ENCODE data around the gene CMTM2. TPM values are rescaled to one million over a fixed set of nuclear protein-coding genes. Genes with fewer than 3 reads are reported as not detected.

CMTM2 gene
- total RNA-seq, 1 donor: not detected

GRCh38 chr16:66616169-66616568, 36.9 kb downstream of the CMTM2 start:
- DNase-seq (ENCODE audit: insufficient read length, low spot score, missing footprints): no peak
- no peak overlapping the region for H3K4me2 ChIP-seq (ENCODE audit: insufficient read depth, low read length)
- no peaks in the 10 kb centered on the region for H3K9me3 ChIP-seq (ENCODE audit: low read depth, low read length)
- no peaks in the 10 kb centered on the region for H4K20me1 ChIP-seq (ENCODE audit: insufficient read depth, low read length)
- H3K4me1 ChIP-seq (ENCODE audit: insufficient read depth, low read length): peaks cover 41% of the 10 kb centered on the region
- H3K27me3 ChIP-seq (ENCODE audit: insufficient read depth, low read length): no peaks in the 10 kb centered on the region
- H3K4me3 ChIP-seq (ENCODE audit: insufficient read depth, low read length): no peak overlapping the region
- H3K79me2 ChIP-seq (ENCODE audit: insufficient read depth, low read length): no peaks in the 10 kb centered on the region
- peaks cover 20% of the 10 kb centered on the region for H3K36me3 ChIP-seq (ENCODE audit: insufficient read depth, low read length)
- TF ChIP-seq, protein P1, sequence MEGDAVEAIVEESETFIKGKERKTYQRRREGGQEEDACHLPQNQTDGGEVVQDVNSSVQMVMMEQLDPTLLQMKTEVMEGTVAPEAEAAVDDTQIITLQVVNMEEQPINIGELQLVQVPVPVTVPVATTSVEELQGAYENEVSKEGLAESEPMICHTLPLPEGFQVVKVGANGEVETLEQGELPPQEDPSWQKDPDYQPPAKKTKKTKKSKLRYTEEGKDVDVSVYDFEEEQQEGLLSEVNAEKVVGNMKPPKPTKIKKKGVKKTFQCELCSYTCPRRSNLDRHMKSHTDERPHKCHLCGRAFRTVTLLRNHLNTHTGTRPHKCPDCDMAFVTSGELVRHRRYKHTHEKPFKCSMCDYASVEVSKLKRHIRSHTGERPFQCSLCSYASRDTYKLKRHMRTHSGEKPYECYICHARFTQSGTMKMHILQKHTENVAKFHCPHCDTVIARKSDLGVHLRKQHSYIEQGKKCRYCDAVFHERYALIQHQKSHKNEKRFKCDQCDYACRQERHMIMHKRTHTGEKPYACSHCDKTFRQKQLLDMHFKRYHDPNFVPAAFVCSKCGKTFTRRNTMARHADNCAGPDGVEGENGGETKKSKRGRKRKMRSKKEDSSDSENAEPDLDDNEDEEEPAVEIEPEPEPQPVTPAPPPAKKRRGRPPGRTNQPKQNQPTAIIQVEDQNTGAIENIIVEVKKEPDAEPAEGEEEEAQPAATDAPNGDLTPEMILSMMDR (IDR thresholded peaks at IDR 0.05; ENCODE audit: extremely low read depth, low read depth, low read length): no peak
- no peak overlapping the region for H3K27ac ChIP-seq (ENCODE audit: low read depth, low read length)
- H2AFZ ChIP-seq (ENCODE audit: low read length): no peak overlapping the region

DNA sequence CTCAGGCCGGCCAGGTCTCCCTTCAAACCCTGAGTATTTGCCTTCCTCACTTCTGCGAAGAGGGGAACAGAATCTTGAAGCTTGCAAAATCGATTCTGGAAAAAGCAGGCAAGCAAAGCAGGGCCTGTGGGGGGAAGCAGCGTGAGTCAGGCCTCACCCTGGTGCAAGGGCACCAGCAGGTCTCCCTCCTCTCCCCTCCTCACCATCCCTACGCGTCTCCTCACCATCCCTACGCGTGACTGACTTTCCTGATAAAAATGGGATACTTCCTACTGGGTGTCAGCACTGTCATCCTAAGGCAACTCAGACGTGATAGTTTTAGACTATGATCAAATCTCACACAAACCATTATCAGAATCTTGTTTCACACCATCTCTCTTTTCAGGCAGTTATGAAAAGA, 37.3 kb downstream of the CMTM2 start:
- Histone ChIP-seq H3K79me2 (ENCODE audit: insufficient read depth, low read length) (no peaks in the 10 kb centered on the region), H3K27me3 (ENCODE audit: insufficient read depth, low read length) (no peaks in the 10 kb centered on the region), H3K9me3 (ENCODE audit: low read depth, low read length) (no peaks in the 10 kb centered on the region), H3K36me3 (ENCODE audit: insufficient read depth, low read length) (peaks cover 18% of the 10 kb centered on the region), H3K4me3 (ENCODE audit: insufficient read depth, low read length) (no peak overlapping the region), H4K20me1 (ENCODE audit: insufficient read depth, low read length) (no peaks in the 10 kb centered on the region), H3K4me2 (ENCODE audit: insufficient read depth, low read length) (no peak overlapping the region), H3K4me1 (ENCODE audit: insufficient read depth, low read length) (peaks cover 45% of the 10 kb centered on the region), H2AFZ (ENCODE audit: low read length) (no peak overlapping the region), H3K27ac (ENCODE audit: low read depth, low read length) (no peak overlapping the region)
- TF ChIP-seq, protein P1 (IDR thresholded peaks at IDR 0.05; ENCODE audit: extremely low read depth, low read depth, low read length): no peak
- no peak for DNase-seq (ENCODE audit: insufficient read length, low spot score, missing footprints)

DNA sequence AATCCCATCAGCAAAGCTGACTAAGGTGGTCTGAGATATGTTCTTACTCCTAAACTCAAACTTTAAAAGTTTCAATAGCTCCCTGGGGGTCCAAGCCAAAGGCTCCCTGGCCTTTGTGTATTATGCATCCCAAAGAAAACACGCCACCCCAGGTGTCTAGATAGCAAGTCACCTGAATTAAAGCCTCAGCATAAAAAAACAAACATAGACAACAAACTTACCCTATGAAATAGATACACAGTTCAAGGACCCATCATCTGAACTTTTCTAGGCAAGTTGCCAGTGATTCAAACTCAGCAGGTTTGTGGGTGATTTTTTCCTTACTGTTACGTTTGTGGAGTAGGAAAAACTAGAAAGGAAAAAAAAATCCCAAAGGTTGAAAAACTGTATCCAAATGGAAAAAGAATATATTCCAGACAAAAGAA, 37.8 kb downstream of the CMTM2 start:
- Histone ChIP-seq H3K79me2 (ENCODE audit: insufficient read depth, low read length) (no peaks in the 10 kb centered on the region), H3K27me3 (ENCODE audit: insufficient read depth, low read length) (no peaks in the 10 kb centered on the region), H3K27ac (ENCODE audit: low read depth, low read length) (no peak overlapping the region), H2AFZ (ENCODE audit: low read length) (no peak overlapping the region), H3K36me3 (ENCODE audit: insufficient read depth, low read length) (peaks cover 17% of the 10 kb centered on the region), H3K4me2 (ENCODE audit: insufficient read depth, low read length) (no peak overlapping the region), H3K4me1 (ENCODE audit: insufficient read depth, low read length) (peaks cover 47% of the 10 kb centered on the region), H4K20me1 (ENCODE audit: insufficient read depth, low read length) (no peaks in the 10 kb centered on the region), H3K4me3 (ENCODE audit: insufficient read depth, low read length) (no peak overlapping the region), H3K9me3 (ENCODE audit: low read depth, low read length) (no peaks in the 10 kb centered on the region)
- DNase-seq (ENCODE audit: insufficient read length, low spot score, missing footprints): no peak
- TF ChIP-seq, protein P1 (IDR thresholded peaks at IDR 0.05; ENCODE audit: extremely low read depth, low read depth, low read length): no peak

DNA sequence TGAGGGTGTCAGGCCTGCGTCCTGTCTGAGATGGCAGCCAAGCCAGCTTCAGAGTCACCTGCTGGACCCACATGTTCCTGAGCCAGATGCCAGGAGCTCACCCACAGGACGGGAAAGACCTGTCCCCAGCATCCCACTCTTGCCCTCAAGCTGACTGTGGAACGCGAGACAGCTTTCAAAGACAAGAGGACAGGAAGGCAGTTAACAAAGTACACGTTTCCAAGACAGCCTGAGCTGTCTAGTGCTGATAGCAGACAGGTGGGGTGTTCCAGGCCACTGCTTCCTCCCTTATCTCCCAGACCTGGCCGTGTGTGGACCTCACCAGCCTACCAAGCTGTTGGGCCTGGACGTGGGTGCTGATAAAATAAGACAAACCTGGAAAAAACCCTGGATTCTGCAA, 38.5 kb downstream of the CMTM2 start:
- Histone ChIP-seq H3K4me3 (ENCODE audit: insufficient read depth, low read length) (no peak overlapping the region), H3K9me3 (ENCODE audit: low read depth, low read length) (no peaks in the 10 kb centered on the region), H3K79me2 (ENCODE audit: insufficient read depth, low read length) (no peaks in the 10 kb centered on the region), H3K27ac (ENCODE audit: low read depth, low read length) (peak overlapping the region; percentile 100), H3K27me3 (ENCODE audit: insufficient read depth, low read length) (no peaks in the 10 kb centered on the region), H2AFZ (ENCODE audit: low read length) (no peak overlapping the region), H3K4me1 (ENCODE audit: insufficient read depth, low read length) (peaks cover 54% of the 10 kb centered on the region), H3K36me3 (ENCODE audit: insufficient read depth, low read length) (peaks cover 10% of the 10 kb centered on the region), H4K20me1 (ENCODE audit: insufficient read depth, low read length) (no peaks in the 10 kb centered on the region), H3K4me2 (ENCODE audit: insufficient read depth, low read length) (no peak overlapping the region)
- no peak for DNase-seq (ENCODE audit: insufficient read length, low spot score, missing footprints)
- TF ChIP-seq, protein P1 (IDR thresholded peaks at IDR 0.05; ENCODE audit: extremely low read depth, low read depth, low read length): no peak

Measured in osteoblast (primary cell).